ENCODE results near the gene KCNJ5.

- TF ChIP-seq POLR2A (IDR thresholded peaks at IDR 0.05; ENCODE audit: borderline replicate concordance, extremely low read depth, insufficient read depth, insufficient read length) (no peak), CTCF (IDR thresholded peaks at IDR 0.05 in 2 of 3, conservative IDR thresholded peaks at IDR 0.05 in 1 of 3; ENCODE audit: borderline replicate concordance in 1 of 3, insufficient read depth in 1 of 3, low read depth in 2 of 3, low read length in 2 of 3) (no peak)
These were observed 43.2 kb downstream of the KCNJ5 start for GRCh38 chr11:128934351-128934750.
